Measurements from ENCODE around the gene OR6C65.
"Not testable (repeated sequence)": the region's sequence is repeated elsewhere in the genome, so short reads cannot be mapped to it uniquely, and the experiment has no call there.

OR6C65 gene

GRCh38 chr12:55420307-55420962 lies 20.1 kb downstream of the OR6C65 start:
- Mint-ChIP-seq H3K4me3 (no peak overlapping the region), H3K4me1 (no peaks in the 10 kb centered on the region), H3K36me3 (ENCODE audit: low read depth) (no peaks in the 10 kb centered on the region), H3K27me3 (peaks cover 44% of the 10 kb centered on the region), H3K9me3 (no peaks in the 10 kb centered on the region), H3K27ac (no peak overlapping the region)
- ATAC-seq (no peak), DNase-seq (no peak)

DNA sequence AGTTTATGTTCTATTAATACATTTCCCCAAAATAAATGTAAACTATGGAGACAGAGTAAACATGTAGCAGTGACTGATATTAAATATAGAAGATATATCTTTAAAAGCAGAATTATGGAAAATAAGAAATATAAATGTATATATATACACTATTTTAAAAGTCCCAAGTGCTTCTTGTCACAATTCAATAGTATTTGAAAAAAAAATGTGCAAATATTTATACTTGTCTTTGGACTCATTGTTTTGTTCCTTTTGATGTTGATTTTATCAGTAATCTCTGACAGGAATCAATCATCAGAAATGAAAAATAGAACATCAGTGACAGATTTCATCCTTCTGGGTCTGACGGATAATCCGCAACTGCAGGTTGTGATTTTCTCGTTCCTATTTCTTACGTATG lies 25.6 kb downstream of the OR6C65 start, which contains the start of gene OR6C76:
Gene OR6C76 (plus strand): TSS at position 301 of the 400 bp plus-strand sequence. CDS start 0 bp downstream, at position 301.
- Mint-ChIP-seq H3K4me3 (no peak within 1 kb of the TSS), H3K27me3 (peaks cover 14% of the 10 kb centered on the region), H3K9me3 (no peaks in the 10 kb centered on the region), H3K4me1 (no peaks in the 10 kb centered on the region), H3K27ac (no peak within 1 kb of the TSS), H3K36me3 (ENCODE audit: low read depth) (no peaks in the 10 kb centered on the region)
- DNase-seq (no peak), ATAC-seq (no peak)

DNA sequence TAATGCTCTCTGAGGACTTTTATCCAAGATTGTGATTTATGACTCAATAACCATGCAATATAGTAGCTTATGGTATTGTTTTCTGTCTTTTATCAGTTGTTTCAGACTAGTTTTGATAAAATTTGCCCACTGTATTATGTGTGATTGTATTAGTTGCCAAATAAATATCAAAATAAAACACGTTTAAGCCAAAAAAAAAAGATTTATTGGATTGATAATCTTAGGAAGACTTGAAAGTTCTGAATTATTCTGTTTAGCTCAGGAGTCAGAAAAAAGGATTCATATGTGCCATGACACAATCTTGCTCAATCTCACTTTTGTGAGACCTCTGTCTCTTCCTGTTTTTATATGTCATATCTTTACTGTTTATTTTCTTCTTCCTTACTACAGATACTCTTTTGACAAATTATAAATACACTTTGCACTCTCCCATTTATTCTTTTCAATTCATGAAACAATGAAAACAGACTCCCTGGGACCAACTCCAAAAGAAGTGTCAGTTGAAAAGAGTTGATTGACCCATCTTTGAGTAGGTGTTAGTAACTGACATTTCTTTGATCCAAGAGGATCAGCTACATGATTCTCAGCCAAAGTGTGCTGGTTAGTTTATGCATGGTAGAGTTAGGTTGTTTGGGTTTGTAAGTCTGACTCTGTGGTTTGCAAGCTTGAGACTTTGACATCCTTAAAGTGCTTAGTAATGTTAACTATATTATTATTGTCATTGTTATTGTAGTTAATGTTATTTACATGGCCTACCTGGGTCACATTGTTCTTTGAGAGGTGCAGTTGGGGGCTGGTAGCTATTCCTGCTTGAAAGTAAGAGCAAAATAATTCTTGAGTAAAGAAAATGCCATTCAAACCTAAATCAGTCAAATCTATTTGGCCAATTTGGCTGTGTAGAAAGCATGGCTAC lies 28.3 kb downstream of the OR6C65 start:
- Mint-ChIP-seq H3K27me3 (peaks cover 16% of the 10 kb centered on the region), H3K9me3 (peaks cover 6% of the 10 kb centered on the region), H3K27ac (no peak overlapping the region), H3K36me3 (ENCODE audit: low read depth) (no peaks in the 10 kb centered on the region), H3K4me3 (no peak overlapping the region), H3K4me1 (no peaks in the 10 kb centered on the region)
- DNase-seq (no peak), ATAC-seq (no peak)

GRCh38 chr12:55441233-55441632 lies 40.9 kb downstream of the OR6C65 start:
- not testable (repeated sequence) for ATAC-seq; H3K9me3 Mint-ChIP-seq; H3K4me3 Mint-ChIP-seq; H3K36me3 Mint-ChIP-seq (ENCODE audit: low read depth); H3K27ac Mint-ChIP-seq; DNase-seq; H3K27me3 Mint-ChIP-seq; H3K4me1 Mint-ChIP-seq

DNA sequence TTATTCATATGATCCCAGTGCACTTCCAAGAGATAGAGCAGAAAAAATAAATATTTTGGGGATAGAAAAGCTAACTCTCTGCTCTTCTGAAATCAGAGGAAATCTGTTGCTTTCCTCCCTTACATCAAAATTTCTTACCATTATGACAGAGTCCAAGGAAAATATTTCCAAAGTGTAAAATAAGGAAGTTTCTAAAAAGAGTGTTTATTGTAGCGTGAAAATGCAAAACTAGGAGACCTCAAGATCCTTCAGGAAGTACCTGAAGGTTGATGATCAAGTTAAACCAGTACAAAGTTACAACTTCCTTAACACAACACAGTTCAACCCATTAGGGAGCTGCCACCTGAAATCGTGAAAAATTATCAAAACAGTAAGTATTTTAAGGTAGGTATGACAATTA lies 43.4 kb downstream of the OR6C65 start, which contains the start of gene OR6C2:
Gene OR6C2 (plus strand): TSS at position 301 of the 400 bp plus-strand sequence. CDS start 8,138 bp downstream, outside the sequence.
- no peak for DNase-seq
- ATAC-seq, result no peak
- Mint-ChIP-seq H3K4me3 (no peak within 1 kb of the TSS), H3K36me3 (ENCODE audit: low read depth) (no peaks in the 10 kb centered on the region), H3K9me3 (peaks cover 9% of the 10 kb centered on the region), H3K4me1 (no peaks in the 10 kb centered on the region), H3K27me3 (peaks cover 9% of the 10 kb centered on the region), H3K27ac (no peak within 1 kb of the TSS)

GRCh38 chr12:55445357-55445756 lies 45.0 kb downstream of the OR6C65 start:
- Mint-ChIP-seq H3K36me3 (ENCODE audit: low read depth) (no peaks in the 10 kb centered on the region), H3K9me3 (peaks cover 2% of the 10 kb centered on the region), H3K27ac (no peak overlapping the region), H3K4me3 (no peak overlapping the region), H3K27me3 (peaks cover 6% of the 10 kb centered on the region), H3K4me1 (no peaks in the 10 kb centered on the region)
- DNase-seq, result no peak
- no peak for ATAC-seq

GRCh38 chr12:55446326-55446725 lies 46.0 kb downstream of the OR6C65 start:
- DNase-seq, result no peak
- no peaks in the 10 kb centered on the region for H3K9me3 Mint-ChIP-seq
- H3K27ac Mint-ChIP-seq, result no peak overlapping the region
- peaks cover 6% of the 10 kb centered on the region for H3K27me3 Mint-ChIP-seq
- H3K4me3 Mint-ChIP-seq, result no peak overlapping the region
- no peak for ATAC-seq
- H3K4me1 Mint-ChIP-seq, result no peaks in the 10 kb centered on the region
- H3K36me3 Mint-ChIP-seq (ENCODE audit: low read depth), result no peaks in the 10 kb centered on the region

DNA sequence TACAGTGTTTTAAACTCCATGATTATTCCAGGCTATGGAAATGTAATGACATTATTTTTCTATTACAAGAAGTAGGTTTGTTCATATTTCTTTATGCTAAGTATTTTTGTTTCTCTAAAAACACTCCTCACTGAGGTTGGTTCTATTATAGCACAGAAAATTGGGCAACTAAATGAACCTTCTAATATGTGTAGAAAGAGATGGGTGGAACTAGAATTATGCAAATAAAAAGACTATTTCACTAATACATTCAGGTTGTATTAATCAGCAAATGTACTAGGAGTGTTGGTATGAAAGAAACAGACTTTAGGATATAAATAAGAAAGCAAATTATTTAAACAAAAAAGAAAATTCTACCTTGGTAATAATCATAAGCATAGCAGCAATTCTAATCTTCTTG lies 48.5 kb downstream of the OR6C65 start:
- ATAC-seq (no peak), DNase-seq (no peak)
- peaks cover 9% of the 10 kb centered on the region for H3K27me3 Mint-ChIP-seq
- no peaks in the 10 kb centered on the region for H3K36me3 Mint-ChIP-seq (ENCODE audit: low read depth)
- H3K27ac Mint-ChIP-seq, result no peak overlapping the region
- H3K4me1 Mint-ChIP-seq, result no peaks in the 10 kb centered on the region
- no peak overlapping the region for H3K4me3 Mint-ChIP-seq
- no peaks in the 10 kb centered on the region for H3K9me3 Mint-ChIP-seq
